CD4-positive, alpha-beta T cell treated with Interleukin-15 for 1 hour (primary cell): Measurements from ENCODE around the gene PRRT1B.

ENCODE experiments used
- DNase-seq: peaks from one replicate; pipeline ENCODE4 v3.0.0-alpha.2; 2020

The PRRT1B gene

GRCh38 chr9:131554087-131554842 is 8.9 kb downstream of the PRRT1B start:
- DNase-seq = no peak

DNA sequence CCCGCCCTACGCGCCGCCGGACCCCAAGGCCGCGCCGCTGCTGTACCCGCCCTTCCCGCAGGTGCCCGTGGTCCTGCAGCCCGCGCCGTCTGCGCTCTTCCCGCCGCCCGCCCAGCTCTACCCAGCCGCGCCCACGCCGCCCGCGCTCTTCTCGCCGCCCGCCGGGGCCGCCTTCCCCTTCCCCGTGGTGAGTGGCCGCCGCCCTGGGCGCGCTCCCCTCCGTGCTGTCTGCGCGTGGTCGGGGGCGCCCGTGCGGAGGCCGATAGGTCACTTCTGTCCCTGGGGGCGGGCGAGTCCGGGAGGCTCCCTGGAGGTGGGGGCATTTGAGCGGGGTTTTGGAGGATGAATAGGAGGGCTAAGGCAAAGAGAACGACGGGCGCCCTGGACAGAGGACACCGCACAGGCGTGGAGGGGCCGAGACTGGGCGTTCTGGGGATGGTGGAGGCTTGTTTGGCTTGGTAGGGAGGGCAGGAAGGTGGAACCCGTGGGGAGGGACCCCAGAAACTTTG is 9.6 kb downstream of the PRRT1B start:
- DNase-seq = no peak

DNA sequence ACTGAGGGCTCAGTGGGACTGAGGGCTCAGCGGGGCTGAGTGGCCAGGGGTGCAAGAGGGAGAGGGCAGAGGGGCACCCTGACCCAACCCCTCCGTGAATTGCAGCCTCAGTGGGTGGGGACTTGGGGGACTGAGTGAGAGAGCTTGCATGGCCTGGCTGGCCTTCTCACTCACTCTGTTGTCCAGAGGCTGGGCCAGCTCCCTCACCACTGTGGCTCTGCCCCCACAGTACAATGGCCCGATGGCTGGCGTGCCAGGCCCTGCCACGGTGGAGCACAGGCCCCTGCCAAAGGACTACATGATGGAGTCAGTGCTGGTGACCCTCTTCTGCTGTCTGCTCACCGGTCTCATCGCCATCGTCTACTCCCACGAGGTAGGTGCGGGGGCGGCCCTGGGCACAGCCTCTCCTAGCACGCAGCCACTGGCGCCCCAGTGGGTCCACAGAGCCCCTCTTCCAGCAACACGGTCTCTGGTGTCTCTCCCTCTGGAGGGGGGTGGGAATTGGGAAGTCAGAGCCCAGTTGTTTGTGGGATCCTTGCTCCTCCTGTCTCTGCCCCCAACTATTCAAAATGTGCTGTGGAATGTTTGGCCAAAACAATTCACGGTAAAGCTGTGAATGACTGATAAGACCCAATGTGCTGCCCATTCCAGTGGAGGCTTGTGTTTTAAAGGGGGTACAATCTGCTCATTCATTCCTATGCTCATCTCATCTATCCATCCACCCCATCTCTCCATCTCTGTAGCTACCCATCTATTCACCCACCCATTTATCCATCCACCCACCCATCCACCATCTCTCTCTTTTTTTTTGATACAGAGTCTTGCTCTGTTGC is 10.7 kb downstream of the PRRT1B start:
- DNase-seq = no peak

DNA sequence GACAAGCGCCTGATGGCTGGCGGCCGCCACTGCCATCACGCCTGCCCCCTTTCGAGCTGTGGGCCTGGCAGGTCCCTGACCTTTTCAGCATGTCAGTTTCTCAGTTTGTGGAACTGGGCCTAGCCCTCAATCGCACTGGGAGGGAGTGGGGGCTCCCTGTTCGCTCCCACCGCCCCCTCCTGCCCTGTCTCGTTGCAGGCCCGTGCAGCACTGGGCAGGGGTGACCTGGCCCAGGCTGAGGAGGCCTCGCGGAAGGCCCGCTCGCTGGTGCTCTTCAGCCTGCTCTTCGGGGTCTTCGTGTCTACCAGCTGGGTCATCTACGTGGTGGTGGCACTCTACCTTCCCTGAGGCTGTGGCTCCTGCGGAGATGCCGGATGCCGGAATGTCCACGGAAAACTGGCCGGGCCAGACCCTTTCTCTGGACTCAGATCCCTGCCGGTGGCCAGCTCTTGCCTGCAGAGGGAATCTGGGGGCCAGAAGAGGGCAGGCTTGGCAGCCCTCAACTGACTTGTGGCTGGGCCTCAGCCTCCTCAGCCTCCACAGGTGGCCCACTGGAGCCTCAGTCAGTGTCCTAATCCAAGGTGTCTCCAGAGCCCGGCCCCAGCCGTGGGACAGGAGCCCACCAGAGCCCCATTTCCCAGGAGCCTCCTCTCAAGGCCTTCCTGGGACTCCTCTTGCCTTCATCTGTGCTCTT is 12.7 kb downstream of the PRRT1B start:
- DNase-seq = no peak

GRCh38 chr9:131559421-131560000 is 14.2 kb downstream of the PRRT1B start:
- DNase-seq = no peak

DNA sequence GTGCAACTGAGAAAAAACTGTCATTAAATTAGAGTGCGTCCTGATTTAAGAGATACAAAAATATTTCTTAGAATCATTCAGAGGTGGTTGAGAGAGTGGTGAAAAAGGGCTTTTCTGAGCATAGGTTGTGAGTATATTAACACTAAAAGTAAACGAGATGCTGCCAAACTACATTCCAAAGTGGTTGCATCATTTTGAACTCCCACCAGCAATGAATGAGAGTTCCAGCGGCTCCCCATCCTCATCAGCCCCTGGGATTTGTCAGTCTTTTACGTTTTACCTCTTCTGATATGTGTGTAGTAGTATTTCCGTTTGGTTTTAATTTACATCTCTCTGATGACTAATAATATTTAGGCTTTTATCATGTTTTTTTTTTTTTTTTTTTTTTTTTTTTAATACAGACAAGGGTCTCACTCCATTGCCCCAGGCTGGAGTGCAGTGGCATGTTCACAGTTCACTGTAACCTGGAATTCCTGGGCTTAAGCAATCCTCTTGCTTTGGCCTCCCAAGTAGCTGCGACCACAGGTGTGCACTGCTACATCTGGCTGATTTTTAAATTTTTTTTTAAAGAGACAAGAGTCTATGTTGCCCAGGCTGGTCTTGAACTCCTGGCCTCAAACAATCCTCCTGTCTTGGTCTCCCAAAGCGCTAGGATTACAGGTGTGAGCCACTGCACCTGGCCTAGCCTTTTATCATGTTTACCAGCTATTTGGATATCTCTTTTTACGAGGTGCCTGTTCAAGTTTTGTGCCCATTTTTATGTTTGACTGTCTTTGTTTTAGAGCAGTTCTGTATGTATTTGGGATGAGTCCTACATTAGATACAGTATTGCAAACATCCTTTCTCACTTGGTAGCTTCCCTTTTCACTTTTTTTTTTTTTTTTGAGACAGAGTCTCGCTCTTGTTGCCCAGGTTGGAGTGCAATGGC is 17.0 kb downstream of the PRRT1B start:
- no peak for DNase-seq

DNA sequence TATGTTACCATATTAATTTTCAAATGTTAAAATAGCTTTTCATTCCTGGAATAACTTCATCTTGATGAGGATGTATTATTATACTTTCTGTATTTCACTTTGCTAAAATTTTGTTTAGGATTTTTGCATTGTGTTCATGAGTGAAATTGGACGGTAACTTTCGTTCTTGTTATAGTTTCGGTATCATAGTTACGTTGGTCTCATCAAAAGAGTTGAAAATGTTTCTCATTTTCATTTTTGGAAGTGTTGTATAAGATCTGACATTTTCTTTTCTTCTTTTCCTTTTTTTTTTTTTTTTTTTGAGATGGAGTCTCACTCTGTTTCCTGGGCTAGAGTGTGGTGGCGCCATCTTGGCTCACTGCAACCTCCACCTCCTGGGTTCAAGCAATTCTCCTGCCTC is 20.0 kb downstream of the PRRT1B start:
- no peak for DNase-seq

- no peak for DNase-seq
These were observed 20.8 kb downstream of the PRRT1B start for GRCh38 chr9:131566158-131566557.

DNA sequence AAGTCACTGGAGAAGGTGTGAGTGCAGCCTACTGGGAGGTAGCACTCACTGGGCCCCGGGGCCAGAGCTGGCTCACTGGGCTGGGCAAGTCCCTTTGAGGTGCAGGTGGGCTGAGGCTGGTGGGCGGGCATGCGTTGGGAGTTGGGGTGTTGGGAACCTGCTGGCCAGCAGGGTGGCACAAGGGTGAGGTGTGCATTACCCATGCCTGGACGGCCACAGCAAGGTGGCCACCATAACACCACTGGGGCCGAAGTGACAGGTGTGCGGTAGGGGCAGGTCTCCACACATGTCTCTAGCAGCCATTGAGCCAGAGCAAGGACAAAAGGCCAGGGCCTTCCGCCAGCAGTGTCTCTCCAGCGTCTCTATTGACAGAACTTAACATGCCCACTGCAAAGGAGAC is 22.6 kb downstream of the PRRT1B start:
- DNase-seq = no peak

DNA sequence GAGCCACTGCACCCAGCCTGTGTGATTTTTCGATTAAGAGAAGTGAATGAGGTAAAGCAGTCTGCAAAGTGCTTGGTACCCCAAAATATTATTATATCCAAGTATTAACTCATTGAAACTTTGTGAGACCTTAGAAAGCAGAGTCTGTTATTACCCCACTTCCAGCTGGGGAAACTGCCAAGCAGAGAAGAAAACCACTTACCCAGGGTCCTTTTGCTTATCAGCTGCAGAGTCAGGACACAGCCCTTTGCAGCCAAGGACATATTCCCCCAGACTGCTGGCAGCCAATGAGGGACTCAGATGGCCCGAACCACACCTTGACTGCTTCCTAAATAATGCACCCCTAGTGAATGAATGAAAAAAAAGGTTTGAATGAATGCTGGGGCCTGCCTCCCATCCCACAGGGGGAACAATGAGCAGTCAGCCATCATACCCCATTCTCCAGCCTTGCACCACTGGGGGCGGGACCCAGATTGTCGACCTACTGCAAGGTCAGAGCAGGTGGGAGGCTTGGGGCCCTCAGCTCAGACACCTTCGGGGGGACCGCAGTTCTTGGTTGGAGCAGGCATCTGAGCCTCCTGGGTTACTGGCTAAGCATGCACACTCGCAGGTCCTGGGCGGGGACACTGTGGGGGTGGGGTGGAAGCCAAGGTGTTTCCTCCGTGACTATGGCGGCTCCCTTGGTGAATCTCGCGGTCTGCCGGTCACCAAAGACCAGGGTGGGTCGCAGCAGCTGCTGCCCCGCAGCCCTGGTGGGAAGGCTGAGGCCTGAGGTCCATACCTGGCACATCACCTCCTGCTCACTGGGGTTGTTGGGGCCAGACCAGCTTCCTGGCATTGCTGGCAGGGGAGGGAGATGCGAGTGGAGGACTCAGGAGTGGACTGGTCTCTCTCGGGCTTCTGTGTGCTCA is 29.7 kb downstream of the PRRT1B start:
- no peak for DNase-seq

DNA sequence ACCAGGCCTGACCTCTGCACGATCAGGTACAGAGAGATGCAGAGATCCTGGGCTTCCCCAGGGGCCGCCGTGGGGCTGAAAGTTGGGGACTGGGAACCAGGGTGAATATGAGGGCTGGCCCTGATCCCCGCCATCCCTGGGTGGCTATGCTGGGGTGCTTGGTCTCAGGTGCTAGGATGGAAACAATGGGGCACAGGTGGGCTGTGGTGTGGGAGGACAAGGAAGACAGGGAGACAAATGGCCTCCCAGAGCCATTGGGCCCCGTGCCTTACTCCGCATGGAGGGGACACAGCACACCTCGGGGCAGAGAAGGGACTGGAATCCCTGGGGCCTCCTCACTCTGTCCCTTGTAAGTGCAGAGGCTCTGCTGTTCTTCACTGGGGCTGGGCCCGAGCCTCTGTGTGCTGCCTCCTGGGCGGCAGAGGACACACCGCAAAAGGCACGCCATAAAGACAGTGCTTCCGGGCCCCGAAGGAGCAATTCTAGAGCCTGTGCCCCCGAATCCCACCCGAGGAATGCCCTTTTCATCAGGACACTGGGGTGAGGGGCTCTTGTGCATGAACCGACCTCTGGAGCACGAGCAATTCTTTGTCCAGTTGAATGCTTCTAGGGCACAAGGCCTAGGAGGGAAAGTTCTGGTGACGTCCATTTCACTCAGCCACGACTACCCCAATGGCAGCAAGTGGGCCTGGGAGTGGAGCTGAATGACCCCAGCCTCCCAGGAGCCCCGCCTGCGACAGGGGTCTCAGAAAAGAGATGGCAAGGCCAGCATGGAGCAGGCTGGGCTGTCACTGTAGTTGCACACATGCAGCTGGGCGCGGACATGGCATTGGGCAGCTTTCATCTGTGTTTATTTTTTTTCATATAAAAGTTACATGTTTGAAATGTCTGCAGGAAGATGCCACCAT is 30.9 kb downstream of the PRRT1B start:
- DNase-seq = no peak

DNA sequence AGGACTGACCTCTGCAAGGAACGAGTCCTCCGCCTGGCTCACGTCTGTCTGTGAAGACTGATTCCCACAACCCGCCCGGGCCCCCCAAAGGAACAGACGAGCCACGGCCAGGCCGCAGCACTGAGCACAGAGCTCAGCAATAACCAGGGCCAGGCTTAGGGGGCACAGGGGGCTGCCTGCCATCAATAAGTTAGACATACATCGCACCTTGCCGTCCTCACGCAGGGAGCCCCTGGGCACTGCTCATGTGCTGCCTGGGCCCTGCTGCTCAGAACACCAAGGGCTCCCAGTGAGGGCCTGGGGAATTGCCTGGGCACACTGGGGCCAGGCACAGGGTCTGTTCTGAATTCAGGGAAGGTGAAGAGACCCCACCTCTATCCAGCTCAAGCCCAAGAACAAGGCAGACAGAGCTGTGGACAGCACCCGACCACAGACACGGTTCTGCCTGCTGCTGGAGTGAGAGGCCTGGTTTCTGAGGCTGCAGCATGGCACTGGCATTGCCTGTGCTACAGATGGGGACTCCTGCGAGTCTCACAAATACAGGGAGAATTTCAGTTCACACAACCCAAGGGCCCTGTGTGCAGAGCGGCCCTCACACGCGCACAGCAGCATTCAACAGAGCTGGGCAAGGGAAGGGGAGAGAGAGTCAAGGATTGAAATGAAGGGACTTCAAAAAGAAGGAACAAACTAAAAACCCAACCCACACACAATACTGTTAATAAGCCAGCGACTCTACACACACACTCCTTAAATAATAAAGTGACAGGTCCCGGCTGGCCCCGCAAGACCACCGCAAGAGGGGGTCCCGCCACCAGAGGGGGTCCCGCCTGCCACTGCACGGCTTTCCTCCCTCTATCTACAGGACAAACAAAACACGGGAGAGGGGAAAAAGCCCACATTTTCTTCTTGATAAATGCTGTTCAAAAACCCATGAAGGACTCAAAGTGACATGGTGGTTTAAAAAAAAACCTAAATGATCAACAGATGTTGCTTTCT is 32.0 kb downstream of the PRRT1B start:
- DNase-seq = no peak

GRCh38 chr9:131578021-131578420 is 32.7 kb downstream of the PRRT1B start:
- DNase-seq = no peak

GRCh38 chr9:131578731-131579504 is 33.6 kb downstream of the PRRT1B start:
- peak; percentile 62 for DNase-seq

DNA sequence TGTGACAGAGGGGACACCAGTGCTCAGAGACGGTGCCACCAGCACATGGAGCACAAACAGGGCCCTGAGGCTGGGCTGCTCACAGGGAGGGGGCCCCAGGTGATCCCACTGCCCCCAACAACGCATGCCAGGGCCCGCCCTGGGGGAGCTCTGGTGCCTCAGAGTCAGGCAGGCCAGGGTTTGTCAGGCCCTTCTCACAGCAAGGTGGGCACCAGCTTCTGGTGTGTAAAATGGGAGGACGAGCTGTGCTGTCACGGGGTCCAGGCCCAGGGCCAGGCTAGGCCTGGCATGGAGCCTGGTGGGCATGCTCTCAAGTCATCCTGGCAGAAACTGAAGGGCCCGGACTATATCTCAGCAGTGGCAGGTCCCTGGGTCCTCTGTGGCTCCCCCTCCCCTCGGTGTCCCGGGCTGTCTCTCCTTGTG is 34.5 kb downstream of the PRRT1B start:
- no peak for DNase-seq

DNA sequence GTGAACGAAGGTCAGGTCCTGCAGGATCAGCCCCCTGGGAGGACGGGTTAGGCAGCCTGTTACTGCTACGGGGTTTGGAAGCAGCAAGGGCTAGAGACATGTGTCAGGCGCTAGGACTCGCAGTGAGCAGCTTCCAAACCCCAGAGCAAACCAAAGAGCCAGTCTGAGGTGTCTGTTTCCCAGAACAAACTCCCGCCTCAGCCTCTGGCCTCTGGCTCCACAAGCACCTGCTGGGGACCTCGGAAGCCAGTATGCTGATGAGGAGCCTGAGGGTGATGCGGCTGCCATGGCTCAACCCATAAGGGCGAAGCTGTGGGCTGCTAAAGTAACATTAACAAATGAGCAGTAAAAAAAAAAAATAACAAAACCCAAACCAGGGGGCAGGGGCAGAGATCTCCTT is 35.0 kb downstream of the PRRT1B start:
- no peak for DNase-seq

GRCh38 chr9:131582056-131582455 is 36.7 kb downstream of the PRRT1B start:
- no peak for DNase-seq
